Keratinocyte (primary cell): ENCODE data around the gene SAMD5.

Source experiments
- EZH2 ChIP-seq: IDR thresholded peaks from one replicate; pipeline ENCODE4 v1.6.1; 2012; ENCODE audit warnings: inconsistent platforms, mild to moderate bottlenecking, low read length, moderate library complexity
- TF ChIP-seq, protein P1 (sequence below), 3 experiments: IDR thresholded peaks in 1 of 3; conservative IDR thresholded peaks in 1 of 3; optimal IDR thresholded peaks in 1 of 3; 2 replicates in 2 of 3; 3 replicates in 1 of 3; pipeline versions ENCODE3 to v1.5.1; 2011; ENCODE audit warnings: low read length in 3 of 3, mild to moderate bottlenecking in 3 of 3, moderate library complexity in 2 of 3, control low read depth in 1 of 3, inconsistent platforms in 1 of 3; ENCODE audit not compliant: insufficient read depth in 2 of 3; ENCODE audit errors: extremely low read depth in 1 of 3

GRCh38 chr6:147522597-147522996 is 14.1 kb downstream of the SAMD5 start:
- TF ChIP-seq, protein P1, sequence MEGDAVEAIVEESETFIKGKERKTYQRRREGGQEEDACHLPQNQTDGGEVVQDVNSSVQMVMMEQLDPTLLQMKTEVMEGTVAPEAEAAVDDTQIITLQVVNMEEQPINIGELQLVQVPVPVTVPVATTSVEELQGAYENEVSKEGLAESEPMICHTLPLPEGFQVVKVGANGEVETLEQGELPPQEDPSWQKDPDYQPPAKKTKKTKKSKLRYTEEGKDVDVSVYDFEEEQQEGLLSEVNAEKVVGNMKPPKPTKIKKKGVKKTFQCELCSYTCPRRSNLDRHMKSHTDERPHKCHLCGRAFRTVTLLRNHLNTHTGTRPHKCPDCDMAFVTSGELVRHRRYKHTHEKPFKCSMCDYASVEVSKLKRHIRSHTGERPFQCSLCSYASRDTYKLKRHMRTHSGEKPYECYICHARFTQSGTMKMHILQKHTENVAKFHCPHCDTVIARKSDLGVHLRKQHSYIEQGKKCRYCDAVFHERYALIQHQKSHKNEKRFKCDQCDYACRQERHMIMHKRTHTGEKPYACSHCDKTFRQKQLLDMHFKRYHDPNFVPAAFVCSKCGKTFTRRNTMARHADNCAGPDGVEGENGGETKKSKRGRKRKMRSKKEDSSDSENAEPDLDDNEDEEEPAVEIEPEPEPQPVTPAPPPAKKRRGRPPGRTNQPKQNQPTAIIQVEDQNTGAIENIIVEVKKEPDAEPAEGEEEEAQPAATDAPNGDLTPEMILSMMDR (optimal IDR thresholded peaks at IDR 0.05 in 1 of 3, IDR thresholded peaks at IDR 0.05 in 1 of 3, conservative IDR thresholded peaks at IDR 0.05 in 1 of 3; ENCODE audit: extremely low read depth in 1 of 3, insufficient read depth in 2 of 3, low read length in 3 of 3), result no peak
- TF ChIP-seq EZH2, result no peak
